Keratinocyte (primary cell): ENCODE results near the gene CLDN9.

Source experiments
- EZH2 ChIP-seq: IDR thresholded peaks from one replicate; pipeline ENCODE4 v1.6.1; 2012; ENCODE audit warnings: inconsistent platforms, mild to moderate bottlenecking, low read length, moderate library complexity
- TF ChIP-seq, protein P1 (sequence below), 3 experiments: IDR thresholded peaks in 1 of 3; conservative IDR thresholded peaks in 1 of 3; optimal IDR thresholded peaks in 1 of 3; 2 replicates in 2 of 3; 3 replicates in 1 of 3; pipeline versions ENCODE3 to v1.5.1; 2011; ENCODE audit warnings: low read length in 3 of 3, mild to moderate bottlenecking in 3 of 3, moderate library complexity in 2 of 3, control low read depth in 1 of 3, inconsistent platforms in 1 of 3; ENCODE audit not compliant: insufficient read depth in 2 of 3; ENCODE audit errors: extremely low read depth in 1 of 3

DNA sequence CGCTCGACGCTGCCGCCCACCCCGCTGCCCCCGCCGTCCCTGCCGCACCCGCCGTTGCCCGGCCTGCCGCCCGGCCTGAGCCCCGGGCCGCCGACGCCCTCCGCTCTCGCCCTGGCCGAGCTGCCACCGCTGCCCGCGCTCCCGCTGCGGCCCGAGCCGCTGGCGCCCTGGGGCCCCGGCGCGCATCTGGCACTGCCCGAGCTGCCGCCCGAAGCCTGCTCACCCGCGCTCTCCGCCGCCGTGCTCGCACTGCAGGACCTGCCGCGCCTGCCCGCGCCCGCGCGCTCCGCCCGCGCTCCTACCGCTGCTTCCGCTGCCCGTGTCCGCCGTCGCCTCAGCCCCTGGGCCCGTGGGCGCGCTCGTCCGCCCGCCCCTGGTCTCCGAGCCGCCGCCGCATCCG lies 8.4 kb upstream of the CLDN9 start:
- TF ChIP-seq, protein P1, sequence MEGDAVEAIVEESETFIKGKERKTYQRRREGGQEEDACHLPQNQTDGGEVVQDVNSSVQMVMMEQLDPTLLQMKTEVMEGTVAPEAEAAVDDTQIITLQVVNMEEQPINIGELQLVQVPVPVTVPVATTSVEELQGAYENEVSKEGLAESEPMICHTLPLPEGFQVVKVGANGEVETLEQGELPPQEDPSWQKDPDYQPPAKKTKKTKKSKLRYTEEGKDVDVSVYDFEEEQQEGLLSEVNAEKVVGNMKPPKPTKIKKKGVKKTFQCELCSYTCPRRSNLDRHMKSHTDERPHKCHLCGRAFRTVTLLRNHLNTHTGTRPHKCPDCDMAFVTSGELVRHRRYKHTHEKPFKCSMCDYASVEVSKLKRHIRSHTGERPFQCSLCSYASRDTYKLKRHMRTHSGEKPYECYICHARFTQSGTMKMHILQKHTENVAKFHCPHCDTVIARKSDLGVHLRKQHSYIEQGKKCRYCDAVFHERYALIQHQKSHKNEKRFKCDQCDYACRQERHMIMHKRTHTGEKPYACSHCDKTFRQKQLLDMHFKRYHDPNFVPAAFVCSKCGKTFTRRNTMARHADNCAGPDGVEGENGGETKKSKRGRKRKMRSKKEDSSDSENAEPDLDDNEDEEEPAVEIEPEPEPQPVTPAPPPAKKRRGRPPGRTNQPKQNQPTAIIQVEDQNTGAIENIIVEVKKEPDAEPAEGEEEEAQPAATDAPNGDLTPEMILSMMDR (optimal IDR thresholded peaks at IDR 0.05 in 1 of 3, IDR thresholded peaks at IDR 0.05 in 1 of 3, conservative IDR thresholded peaks at IDR 0.05 in 1 of 3; ENCODE audit: extremely low read depth in 1 of 3, insufficient read depth in 2 of 3, low read length in 3 of 3), result no peak
- no peak for TF ChIP-seq EZH2
